Subcutaneous adipose tissue (tissue), 4 donors: ENCODE data around the gene IFI44. TPM values are rescaled to one million over a fixed set of nuclear protein-coding genes. Genes with fewer than 3 reads are reported as not detected.

Experiments used
- CTCF ChIP-seq: fragments of 450-650 bp; IDR thresholded peaks from one replicate; pipeline ENCODE4 v1.5.1; 2016; ENCODE audit warnings: low read depth, mild to moderate bottlenecking, control low read depth, antibody characterized with exemption, moderate library complexity
- total RNA-seq, 4 donors: library from RNA; depleted of rRNA; stranded (reverse); fragments of >200 nt; gene quantifications; one replicate each; pipeline ENCODE4 v1.1.0, GENCODE V29; 2016

IFI44 gene
- 10 to 100 TPM; 30.2 to 57.8 (median 38.7) TPM for total RNA-seq

GRCh38 chr1:78649628-78650027, at the start of gene IFI44:
TSS of gene IFI44 (plus strand) at chr1:78649831. CDS start at chr1:78650196, 365 bp downstream.
- TF ChIP-seq CTCF: no peak

- TF ChIP-seq CTCF: no peak
These were observed 48.6 kb upstream of the IFI44 start for GRCh38 chr1:78601068-78601467.

GRCh38 chr1:78603206-78603605, 46.4 kb upstream of the IFI44 start:
- TF ChIP-seq CTCF: no peak

GRCh38 chr1:78604643-78605042, 45.0 kb upstream of the IFI44 start:
- TF ChIP-seq CTCF: no peak

- TF ChIP-seq CTCF: no peak
These were observed 43.4 kb upstream of the IFI44 start for GRCh38 chr1:78606274-78606673.

GRCh38 chr1:78607334-78607927, 42.2 kb upstream of the IFI44 start:
- no peak for TF ChIP-seq CTCF

GRCh38 chr1:78607944-78608343, 41.7 kb upstream of the IFI44 start:
- TF ChIP-seq CTCF: no peak
